ENCODE measurements around the gene DLGAP4. TPM values are rescaled to one million over a fixed set of nuclear protein-coding genes. Genes with fewer than 3 reads are reported as not detected.

The DLGAP4 gene
- total RNA-seq, 1 experiment from 2014 or later: 40.3 TPM

DNA sequence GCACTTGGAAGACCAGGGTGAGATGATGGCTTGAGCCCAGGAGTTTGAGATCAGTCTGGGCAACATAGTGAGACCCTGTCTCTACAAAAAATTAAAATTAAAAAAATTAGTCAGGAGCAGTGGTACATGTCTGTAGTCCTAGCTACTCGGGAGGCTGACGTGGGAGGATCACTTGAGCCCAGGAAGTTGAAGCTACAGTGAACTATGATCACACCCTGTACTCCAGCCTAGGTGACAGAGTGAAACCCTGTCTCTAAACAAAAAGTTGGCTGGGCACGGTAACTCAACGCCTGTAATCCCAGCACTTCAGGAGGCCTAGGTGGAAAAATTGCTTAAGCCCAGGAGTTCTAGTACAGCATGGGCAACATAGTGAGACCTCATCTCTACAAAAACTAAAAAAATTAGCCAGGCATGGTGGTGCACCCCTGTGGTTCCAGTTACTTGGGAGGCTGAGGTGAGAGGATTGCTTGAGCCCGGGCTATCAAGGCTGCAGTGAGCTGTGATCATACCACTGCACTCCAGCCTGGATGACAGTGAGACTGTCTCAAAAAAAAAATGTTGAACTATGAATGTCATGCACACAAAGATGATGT is 174.4 kb downstream of the DLGAP4 start (continued):
- TF ChIP-seq, protein P1, sequence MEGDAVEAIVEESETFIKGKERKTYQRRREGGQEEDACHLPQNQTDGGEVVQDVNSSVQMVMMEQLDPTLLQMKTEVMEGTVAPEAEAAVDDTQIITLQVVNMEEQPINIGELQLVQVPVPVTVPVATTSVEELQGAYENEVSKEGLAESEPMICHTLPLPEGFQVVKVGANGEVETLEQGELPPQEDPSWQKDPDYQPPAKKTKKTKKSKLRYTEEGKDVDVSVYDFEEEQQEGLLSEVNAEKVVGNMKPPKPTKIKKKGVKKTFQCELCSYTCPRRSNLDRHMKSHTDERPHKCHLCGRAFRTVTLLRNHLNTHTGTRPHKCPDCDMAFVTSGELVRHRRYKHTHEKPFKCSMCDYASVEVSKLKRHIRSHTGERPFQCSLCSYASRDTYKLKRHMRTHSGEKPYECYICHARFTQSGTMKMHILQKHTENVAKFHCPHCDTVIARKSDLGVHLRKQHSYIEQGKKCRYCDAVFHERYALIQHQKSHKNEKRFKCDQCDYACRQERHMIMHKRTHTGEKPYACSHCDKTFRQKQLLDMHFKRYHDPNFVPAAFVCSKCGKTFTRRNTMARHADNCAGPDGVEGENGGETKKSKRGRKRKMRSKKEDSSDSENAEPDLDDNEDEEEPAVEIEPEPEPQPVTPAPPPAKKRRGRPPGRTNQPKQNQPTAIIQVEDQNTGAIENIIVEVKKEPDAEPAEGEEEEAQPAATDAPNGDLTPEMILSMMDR (IDR thresholded peaks at IDR 0.05 in 2 of 3, conservative IDR thresholded peaks at IDR 0.05 in 1 of 3; ENCODE audit: borderline replicate concordance in 1 of 3, insufficient read depth in 1 of 3, low read depth in 2 of 3, low read length in 2 of 3): no peak

DNA sequence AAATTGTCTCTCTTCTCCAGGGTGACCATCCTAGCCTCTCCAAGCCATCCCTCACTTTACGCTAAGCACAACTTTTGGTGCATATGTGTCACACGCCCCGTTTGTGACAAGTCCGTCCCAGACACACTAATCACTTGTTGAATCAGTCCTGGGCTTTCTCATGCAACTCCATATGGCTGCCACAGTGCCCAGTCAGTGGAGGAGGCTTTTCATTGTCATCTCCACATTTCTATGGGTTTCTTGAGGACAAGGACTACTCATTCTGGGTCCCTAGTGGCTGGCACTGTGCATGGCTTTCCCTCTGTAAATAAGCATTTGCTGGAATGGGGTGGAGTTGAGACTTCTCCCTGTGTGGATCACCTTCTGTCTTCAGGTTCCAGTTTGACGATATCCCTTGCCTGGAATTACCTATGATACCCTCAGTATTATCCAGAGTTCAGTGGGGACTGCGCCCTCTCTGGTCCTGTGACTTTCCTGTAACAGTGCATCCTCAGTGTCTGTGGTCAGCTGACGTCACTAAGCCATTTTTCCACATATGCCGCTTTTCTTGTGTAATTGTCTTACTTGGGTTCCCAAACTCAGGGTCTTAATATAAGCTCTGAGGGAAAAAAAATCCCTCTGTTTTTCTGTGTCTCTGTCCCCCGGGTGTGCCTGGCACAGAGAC is 175.4 kb downstream of the DLGAP4 start:
- Histone ChIP-seq H3K9me2 (ENCODE audit: insufficient read depth) (no peaks in the 10 kb centered on the region), H3K27ac (ENCODE audit: low read depth, low read length) (no peak overlapping the region), H3K27me3 (ENCODE audit: insufficient read depth, low read length) (no peaks in the 10 kb centered on the region), H2AFZ (ENCODE audit: low read depth, low read length, poor library complexity, severe bottlenecking) (no peak overlapping the region), H3K36me3 (ENCODE audit: control insufficient read depth in 1 of 2, insufficient read depth in 2 of 2, low read length in 2 of 2) (no peaks in the 10 kb centered on the region), H3K79me2 (ENCODE audit: insufficient read depth, low read length) (peaks cover 47% of the 10 kb centered on the region), H3K9me3 (ENCODE audit: control insufficient read depth in 1 of 2, insufficient read depth in 1 of 2, low read depth in 1 of 2, low read length in 2 of 2) (no peaks in the 10 kb centered on the region), H3K4me2 (ENCODE audit: low read length) (no peak overlapping the region), H3K4me1 (ENCODE audit: control insufficient read depth in 1 of 2, insufficient read depth in 2 of 2, low read length in 2 of 2) (peaks cover 0 to 11% of the 10 kb centered on the region in 2 experiments; a peak in 1 of 4 replicates), H3K4me3 (replicated peaks in 1 of 2; ENCODE audit: low read depth in 1 of 2, low read length in 2 of 2) (no peak overlapping the region), H3K9ac (ENCODE audit: low read length) (no peak overlapping the region), H4K20me1 (ENCODE audit: insufficient read depth) (no peaks in the 10 kb centered on the region)
- RAD21 ChIA-PET (ENCODE audit: low non-redundant PET in 1 of 2, low total read pairs in 2 of 2, uncharacterized antibody in 2 of 2, unreplicated experiment in 2 of 2): no interaction called here
- no TSS peak for BruUV-seq (replicated peaks)
- peak; percentile 71 for ATAC-seq
- TF ChIP-seq YY1 (IDR thresholded peaks at IDR 0.05; ENCODE audit: extremely low read depth, insufficient replicate concordance, low read depth, low read length): no peak
- TF ChIP-seq, protein P1 (IDR thresholded peaks at IDR 0.05 in 2 of 3, conservative IDR thresholded peaks at IDR 0.05 in 1 of 3; ENCODE audit: borderline replicate concordance in 1 of 3, insufficient read depth in 1 of 3, low read depth in 2 of 3, low read length in 2 of 3): peak in 2 of 3 experiments; percentile 25 to 35; a peak in 3 of 6 replicates
- DNase-seq (ENCODE audit: low read depth, low spot score): no peak
- intact Hi-C loops (cut with micrococcal nuclease): no loop called here
- POLR2A ChIA-PET: no interaction called here
- CTCF ChIA-PET: interaction anchor here (2.3 kb wide), 1 partner anchor 16 kb away, joined by 6 read pairs; no protein-coding TSS in a partner anchor
